ENCODE data around the gene FAAP20.

Gene FAAP20

DNA sequence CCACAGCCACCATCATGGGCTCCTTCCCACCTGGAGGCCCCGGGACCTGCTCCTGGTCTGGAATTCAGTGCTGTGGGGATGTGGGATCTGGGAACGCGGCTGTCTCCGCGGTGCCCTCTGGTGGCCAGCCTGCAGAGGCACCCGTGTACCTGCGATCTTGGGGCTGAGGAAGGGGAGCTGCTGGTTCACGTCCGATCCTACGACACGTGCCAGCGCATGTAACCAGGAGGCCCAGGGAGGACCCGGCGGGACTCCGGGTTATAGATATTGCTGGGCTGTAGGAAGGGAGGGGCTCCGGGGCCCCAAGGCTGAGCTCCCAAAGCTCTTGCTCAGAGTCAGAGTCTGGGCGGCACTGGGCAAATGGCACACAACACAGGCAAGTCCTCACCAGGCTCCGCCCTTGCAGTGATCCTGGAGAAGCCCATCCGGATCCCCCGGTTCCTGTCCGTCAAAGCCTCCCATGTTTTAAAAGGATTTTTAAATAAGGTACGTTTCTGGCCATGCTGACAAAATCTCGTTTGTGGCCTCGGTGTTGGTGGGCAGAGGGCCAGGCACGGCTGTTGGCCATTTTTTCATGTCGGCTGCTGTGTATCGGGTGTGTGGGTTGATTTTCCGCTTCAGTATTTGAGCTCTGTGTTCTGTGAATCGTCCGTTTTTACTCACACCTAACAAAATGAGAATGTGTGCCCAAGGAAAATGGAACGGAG, 20.1 kb downstream of the FAAP20 start:
- TF ChIP-seq, protein P1, sequence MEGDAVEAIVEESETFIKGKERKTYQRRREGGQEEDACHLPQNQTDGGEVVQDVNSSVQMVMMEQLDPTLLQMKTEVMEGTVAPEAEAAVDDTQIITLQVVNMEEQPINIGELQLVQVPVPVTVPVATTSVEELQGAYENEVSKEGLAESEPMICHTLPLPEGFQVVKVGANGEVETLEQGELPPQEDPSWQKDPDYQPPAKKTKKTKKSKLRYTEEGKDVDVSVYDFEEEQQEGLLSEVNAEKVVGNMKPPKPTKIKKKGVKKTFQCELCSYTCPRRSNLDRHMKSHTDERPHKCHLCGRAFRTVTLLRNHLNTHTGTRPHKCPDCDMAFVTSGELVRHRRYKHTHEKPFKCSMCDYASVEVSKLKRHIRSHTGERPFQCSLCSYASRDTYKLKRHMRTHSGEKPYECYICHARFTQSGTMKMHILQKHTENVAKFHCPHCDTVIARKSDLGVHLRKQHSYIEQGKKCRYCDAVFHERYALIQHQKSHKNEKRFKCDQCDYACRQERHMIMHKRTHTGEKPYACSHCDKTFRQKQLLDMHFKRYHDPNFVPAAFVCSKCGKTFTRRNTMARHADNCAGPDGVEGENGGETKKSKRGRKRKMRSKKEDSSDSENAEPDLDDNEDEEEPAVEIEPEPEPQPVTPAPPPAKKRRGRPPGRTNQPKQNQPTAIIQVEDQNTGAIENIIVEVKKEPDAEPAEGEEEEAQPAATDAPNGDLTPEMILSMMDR (IDR thresholded peaks at IDR 0.05; ENCODE audit: extremely low read depth, missing control alignments), result peak; percentile 69
- peak; percentile 87 for DNase-seq (ENCODE audit: low spot score)

DNA sequence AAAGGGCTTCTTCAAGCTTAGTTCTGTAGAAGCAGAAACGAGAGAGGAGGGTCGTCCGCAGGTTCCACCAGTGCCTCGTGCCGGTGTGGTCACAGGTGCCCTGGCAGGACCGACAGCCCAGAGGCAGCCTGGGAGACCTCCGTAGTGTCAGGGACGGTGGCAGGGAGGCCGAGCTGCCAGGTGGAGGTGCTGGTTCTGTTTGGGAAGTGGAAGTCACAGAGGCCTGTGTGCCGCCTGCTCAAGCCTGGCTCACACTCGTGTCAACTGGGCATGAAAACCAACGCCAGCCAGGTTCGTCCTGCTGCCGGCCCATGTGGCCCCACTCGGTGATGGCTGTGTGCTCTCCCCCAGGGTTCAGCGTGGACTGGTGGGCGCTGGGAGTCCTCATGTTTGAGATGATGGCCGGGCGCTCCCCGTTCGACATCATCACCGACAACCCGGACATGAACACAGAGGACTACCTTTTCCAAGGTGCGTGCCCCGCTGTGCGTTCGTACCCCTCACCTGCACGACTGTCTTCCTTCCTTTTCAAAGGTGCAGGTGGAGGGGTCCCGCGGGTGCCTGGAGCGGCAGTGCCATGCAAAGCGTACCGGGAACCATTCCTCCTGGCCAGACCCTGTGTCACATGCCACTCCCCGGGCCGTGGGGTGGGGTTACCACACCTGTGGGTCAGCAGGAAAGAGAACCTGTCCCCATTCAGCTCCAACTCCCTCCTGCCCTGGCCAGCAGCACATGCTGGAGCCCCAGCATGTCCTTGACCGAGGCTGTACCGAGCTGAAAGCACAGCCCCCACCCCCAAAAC, 20.8 kb downstream of the FAAP20 start:
- TF ChIP-seq, protein P1 (IDR thresholded peaks at IDR 0.05; ENCODE audit: extremely low read depth, missing control alignments), result no peak
- DNase-seq (ENCODE audit: low spot score), result no peak

DNA sequence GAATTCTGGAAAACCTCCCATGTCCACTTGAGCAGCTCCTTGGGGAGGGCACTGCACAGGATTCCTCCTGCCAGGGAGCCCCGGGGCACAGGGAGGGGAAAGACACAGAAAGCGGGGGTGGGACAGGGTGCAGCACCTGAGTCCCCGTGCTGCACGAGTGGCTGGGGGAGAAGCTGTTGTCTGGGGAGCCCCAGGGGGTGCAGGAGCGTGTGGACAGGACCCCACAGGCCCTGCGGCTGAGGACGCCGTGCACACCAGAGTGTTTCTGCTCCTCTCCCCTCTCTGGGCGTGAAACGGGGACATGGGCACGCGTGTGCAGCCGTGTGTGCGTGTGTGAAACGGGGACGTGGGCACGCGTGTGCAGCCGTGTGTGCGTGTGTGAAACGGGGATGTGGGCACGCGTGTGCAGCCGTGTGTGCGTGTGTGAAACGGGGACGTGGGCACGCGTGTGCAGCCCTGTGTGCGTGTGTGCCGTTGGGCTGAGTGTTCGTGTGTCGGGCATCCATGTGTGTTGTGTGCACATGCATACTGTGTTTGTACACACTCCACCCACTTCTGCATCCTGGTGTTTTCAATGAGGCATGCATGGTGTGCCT, 21.9 kb downstream of the FAAP20 start:
- no peak for DNase-seq (ENCODE audit: low spot score)
- TF ChIP-seq, protein P1 (IDR thresholded peaks at IDR 0.05; ENCODE audit: extremely low read depth, missing control alignments), result no peak

DNA sequence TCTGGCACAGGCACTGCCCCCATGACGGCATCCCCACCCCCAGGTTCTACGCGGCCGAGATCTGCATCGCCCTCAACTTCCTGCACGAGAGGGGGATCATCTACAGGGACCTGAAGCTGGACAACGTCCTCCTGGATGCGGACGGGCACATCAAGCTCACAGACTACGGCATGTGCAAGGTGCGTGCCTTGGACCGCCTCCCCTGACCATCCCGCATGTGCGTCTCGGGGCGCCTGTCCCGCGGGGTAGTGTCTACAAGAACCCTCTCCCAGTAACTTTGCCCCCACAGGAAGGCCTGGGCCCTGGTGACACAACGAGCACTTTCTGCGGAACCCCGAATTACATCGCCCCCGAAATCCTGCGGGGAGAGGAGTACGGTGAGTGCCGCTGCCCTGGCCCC, 22.6 kb downstream of the FAAP20 start:
- DNase-seq (ENCODE audit: low spot score), result no peak
- TF ChIP-seq, protein P1 (IDR thresholded peaks at IDR 0.05; ENCODE audit: extremely low read depth, missing control alignments), result no peak

DNA sequence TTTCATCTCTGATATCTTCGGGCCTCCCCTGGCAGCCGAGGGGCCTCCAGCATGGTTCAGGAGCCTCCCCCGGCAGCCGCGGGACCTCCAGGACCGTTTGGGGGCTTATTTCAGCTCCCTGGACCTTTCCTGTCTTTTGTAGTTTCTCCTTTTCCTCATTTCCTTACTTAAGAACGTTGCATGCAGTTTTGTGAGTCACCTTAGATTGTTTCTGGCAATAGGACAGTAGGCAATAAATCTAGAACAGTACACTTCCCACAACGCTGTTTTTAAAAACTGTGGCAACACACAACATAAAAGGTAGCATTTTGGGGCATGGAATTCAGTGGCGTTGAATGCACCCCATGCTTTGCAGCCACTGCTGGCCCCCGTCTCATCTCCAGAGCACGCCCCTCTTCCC, 24.4 kb downstream of the FAAP20 start:
- DNase-seq (ENCODE audit: low spot score), result no peak
- TF ChIP-seq, protein P1 (IDR thresholded peaks at IDR 0.05; ENCODE audit: extremely low read depth, missing control alignments), result no peak

DNA sequence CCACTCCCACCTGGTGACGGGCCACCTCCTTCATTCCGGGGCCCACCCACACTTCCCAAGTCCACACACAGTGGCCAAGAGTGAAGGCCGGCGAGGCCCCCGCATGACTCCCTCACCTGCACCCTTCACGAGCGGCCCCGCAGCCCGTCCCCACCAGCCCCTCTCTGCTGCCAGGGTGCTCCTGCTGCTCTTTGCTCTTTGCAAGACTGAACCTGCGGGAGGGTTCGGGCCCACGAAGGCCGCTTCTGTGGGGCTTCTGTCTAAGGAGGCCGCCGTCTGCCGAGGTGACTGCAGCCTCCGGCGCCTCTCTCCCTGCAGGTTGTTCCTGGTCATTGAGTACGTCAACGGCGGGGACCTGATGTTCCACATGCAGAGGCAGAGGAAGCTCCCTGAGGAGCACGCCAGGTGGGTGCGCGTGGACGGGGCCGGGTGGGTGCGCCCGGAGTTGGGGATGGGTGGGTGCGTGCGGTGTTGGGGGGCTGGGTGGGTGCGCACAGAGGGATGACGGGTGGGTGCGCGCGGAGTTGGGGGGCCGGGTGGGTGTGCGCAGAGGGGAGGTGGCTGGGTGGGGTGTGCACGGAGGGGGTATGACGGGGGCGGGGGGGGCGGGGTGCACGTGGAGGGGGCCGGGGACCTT, 25.3 kb downstream of the FAAP20 start:
- no peak for DNase-seq (ENCODE audit: low spot score)
- TF ChIP-seq, protein P1 (IDR thresholded peaks at IDR 0.05; ENCODE audit: extremely low read depth, missing control alignments), result no peak
